ENCODE results near the gene CLDN5. TPM values are rescaled to one million over a fixed set of nuclear protein-coding genes. Genes with fewer than 3 reads are reported as not detected.

CLDN5 gene
- total RNA-seq, 1 experiment from 2014 or later, result 0.47 TPM

DNA sequence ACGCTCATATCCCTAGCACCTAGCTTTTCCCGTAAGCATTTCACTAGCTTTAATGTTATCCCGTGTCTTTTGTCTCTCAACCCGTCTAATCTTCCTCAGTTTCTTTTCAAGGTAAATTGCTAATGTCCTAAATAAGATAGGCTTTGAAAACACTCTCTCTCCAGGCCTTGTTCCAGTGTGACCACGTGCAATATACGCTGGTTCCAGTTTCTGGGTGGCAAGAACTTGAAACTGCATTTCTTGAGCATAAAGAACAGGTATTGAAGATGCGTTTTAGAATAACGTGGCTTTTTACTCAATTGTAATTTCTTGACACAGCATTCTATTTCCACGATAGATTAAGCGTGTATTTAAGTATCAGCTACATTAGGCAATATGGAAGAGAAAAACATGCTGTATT is 43.4 kb downstream of the CLDN5 start:
- Histone ChIP-seq H4K20me1 (ENCODE audit: low read length) (peaks cover 21% of the 10 kb centered on the region), H3F3A (ENCODE audit: low read length, unreplicated experiment) (no peaks in the 10 kb centered on the region), H3K9me2 (replicated peaks; ENCODE audit: low read length) (no peaks in the 10 kb centered on the region), H3K4me1 (ENCODE audit: insufficient read depth, low read length) (peaks cover 11% of the 10 kb centered on the region), H3K9me3 (ENCODE audit: low read length) (no peaks in the 10 kb centered on the region), H3K4me2 (ENCODE audit: low read length) (peak overlapping the region; percentile 88), H3K4me3 (ENCODE audit: low read length) (peak overlapping the region; percentile 88), H3K9ac (ENCODE audit: low read length) (peak overlapping the region; percentile 97), H3K36me3 (ENCODE audit: low read depth, low read length) (peaks cover 19% of the 10 kb centered on the region; the same call in 1 of the 2 replicates), H2AFZ (ENCODE audit: low read length) (no peak overlapping the region), H3K27ac (ENCODE audit: low read length) (no peak overlapping the region), H3K79me2 (ENCODE audit: low read length) (peaks cover 56% of the 10 kb centered on the region), H3K27me3 (ENCODE audit: low read length) (no peaks in the 10 kb centered on the region)
- ATAC-seq, result no peak
- ChIA-PET POLR2A (ENCODE audit: unreplicated experiment) (no interaction called here), CTCF (interaction anchor here (1.6 kb wide), 1 partner anchor 149 kb away, joined by 6 read pairs; no protein-coding TSS in a partner anchor)
- intact Hi-C loops (cut with micrococcal nuclease), result no loop called here
- no peak for DNase-seq
- no TSS peak for BruUV-seq (replicated peaks)
- no peak for TF ChIP-seq EZH2 (IDR thresholded peaks at IDR 0.05; ENCODE audit: low read length, unreplicated experiment)
- TF ChIP-seq, protein P1, sequence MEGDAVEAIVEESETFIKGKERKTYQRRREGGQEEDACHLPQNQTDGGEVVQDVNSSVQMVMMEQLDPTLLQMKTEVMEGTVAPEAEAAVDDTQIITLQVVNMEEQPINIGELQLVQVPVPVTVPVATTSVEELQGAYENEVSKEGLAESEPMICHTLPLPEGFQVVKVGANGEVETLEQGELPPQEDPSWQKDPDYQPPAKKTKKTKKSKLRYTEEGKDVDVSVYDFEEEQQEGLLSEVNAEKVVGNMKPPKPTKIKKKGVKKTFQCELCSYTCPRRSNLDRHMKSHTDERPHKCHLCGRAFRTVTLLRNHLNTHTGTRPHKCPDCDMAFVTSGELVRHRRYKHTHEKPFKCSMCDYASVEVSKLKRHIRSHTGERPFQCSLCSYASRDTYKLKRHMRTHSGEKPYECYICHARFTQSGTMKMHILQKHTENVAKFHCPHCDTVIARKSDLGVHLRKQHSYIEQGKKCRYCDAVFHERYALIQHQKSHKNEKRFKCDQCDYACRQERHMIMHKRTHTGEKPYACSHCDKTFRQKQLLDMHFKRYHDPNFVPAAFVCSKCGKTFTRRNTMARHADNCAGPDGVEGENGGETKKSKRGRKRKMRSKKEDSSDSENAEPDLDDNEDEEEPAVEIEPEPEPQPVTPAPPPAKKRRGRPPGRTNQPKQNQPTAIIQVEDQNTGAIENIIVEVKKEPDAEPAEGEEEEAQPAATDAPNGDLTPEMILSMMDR (conservative IDR thresholded peaks at IDR 0.05; ENCODE audit: low read depth, low read length), result no peak
- TF ChIP-seq EZH2phosphoT487 (IDR thresholded peaks at IDR 0.05; ENCODE audit: borderline replicate concordance, low read length), result no peak

DNA sequence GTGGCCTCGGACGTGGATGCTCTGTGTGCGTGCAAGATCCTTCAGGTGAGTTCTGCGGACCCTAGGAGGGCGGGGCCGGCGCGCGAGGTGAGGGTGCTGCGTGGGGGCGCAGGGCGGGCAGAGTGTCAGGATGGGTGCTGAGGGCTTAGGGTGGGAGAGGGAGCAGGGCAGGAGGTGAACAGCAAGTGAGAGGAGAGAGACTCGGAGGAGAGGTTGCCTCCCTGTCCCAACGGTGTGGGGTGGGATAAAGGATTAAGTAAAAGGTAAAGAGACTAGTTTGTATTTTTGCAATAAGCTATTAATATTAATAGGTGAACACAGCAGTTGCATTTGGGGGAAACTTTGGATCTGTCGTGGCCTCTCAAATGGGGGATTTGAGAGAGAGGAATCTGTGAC is 44.0 kb downstream of the CLDN5 start:
- peak overlapping the region; percentile 74 for H2AFZ ChIP-seq (ENCODE audit: low read length)
- H3K4me3 ChIP-seq (ENCODE audit: low read length), result peak overlapping the region; percentile 88
- H3F3A ChIP-seq (ENCODE audit: low read length, unreplicated experiment), result no peaks in the 10 kb centered on the region
- H3K9me2 ChIP-seq (replicated peaks; ENCODE audit: low read length), result no peaks in the 10 kb centered on the region
- H3K9ac ChIP-seq (ENCODE audit: low read length), result peak overlapping the region; percentile 97
- peaks cover 21% of the 10 kb centered on the region for H3K36me3 ChIP-seq (ENCODE audit: low read depth, low read length)
- ATAC-seq (no peak), DNase-seq (no peak)
- TF ChIP-seq EZH2phosphoT487 (IDR thresholded peaks at IDR 0.05; ENCODE audit: borderline replicate concordance, low read length), result no peak
- TF ChIP-seq EZH2 (IDR thresholded peaks at IDR 0.05; ENCODE audit: low read length, unreplicated experiment), result no peak
- TF ChIP-seq, protein P1 (conservative IDR thresholded peaks at IDR 0.05; ENCODE audit: low read depth, low read length), result no peak
- intact Hi-C loops (cut with micrococcal nuclease), result no loop called here
- H4K20me1 ChIP-seq (ENCODE audit: low read length), result peaks cover 28% of the 10 kb centered on the region
- ChIA-PET POLR2A (ENCODE audit: unreplicated experiment) (no interaction called here), CTCF (interaction anchor here (1.6 kb wide), 1 partner anchor 149 kb away, joined by 6 read pairs; no protein-coding TSS in a partner anchor)
- H3K79me2 ChIP-seq (ENCODE audit: low read length), result peaks cover 62% of the 10 kb centered on the region
- no peaks in the 10 kb centered on the region for H3K27me3 ChIP-seq (ENCODE audit: low read length)
- H3K27ac ChIP-seq (ENCODE audit: low read length), result no peak overlapping the region
- H3K4me2 ChIP-seq (ENCODE audit: low read length), result peak overlapping the region; percentile 88
- BruUV-seq (replicated peaks), result no TSS peak
- no peaks in the 10 kb centered on the region for H3K9me3 ChIP-seq (ENCODE audit: low read length)
- peaks cover 11% of the 10 kb centered on the region for H3K4me1 ChIP-seq (ENCODE audit: insufficient read depth, low read length)

DNA sequence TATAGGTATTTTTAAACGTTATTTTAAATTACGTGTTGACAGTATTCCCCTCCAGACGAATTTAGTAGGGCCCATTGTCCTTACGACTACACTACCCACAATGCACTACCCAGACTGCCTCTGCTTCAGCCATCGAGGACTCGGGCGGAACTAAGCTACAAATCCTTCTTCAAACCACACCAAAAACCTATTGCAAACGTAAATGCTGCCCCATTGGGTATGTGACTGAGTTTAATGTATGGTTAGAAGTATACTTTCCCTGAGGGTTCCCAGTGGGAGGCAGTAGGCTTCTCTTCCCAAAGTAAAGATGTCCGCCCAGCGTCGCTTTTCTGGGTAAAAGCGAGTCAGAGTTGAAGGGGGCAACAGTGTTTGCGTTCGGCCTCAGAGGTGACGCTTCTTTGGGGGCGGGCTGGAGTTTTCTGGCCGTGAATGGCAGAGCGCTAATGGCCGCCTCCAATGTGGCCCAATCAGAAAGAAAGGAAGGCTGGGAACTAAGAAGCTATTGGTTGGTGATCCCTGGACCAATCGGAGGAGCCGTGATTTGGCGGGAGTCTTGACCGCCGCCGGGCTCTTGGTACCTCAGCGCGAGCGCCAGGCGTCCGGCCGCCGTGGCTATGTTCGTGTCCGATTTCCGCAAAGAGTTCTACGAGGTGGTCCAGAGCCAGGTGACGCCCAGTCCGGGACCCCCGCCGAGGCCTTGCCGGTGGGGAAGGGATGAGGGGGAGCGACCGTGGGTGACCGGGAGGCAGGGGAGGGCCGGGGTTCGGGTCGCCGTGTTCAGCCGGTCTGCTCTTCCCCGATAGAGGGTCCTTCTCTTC is 44.6 kb downstream of the CLDN5 start, which contains the start of gene CDC45:
TSS of gene CDC45 (plus strand) at position 566 of the 818 bp plus-strand sequence. CDS start at position 615, 49 bp downstream.
- Histone ChIP-seq H3K9me2 (replicated peaks; ENCODE audit: low read length) (no peaks in the 10 kb centered on the region), H3K4me3 (ENCODE audit: low read length) (peak within 1 kb of the TSS; percentile 88), H3K9me3 (ENCODE audit: low read length) (no peaks in the 10 kb centered on the region), H3K4me1 (ENCODE audit: insufficient read depth, low read length) (peaks cover 11% of the 10 kb centered on the region), H3K27me3 (ENCODE audit: low read length) (no peaks in the 10 kb centered on the region), H3F3A (ENCODE audit: low read length, unreplicated experiment) (no peaks in the 10 kb centered on the region), H2AFZ (ENCODE audit: low read length) (peak within 1 kb of the TSS; percentile 96), H3K4me2 (ENCODE audit: low read length) (peak within 1 kb of the TSS; percentile 88), H3K79me2 (ENCODE audit: low read length) (peaks cover 68% of the 10 kb centered on the region), H4K20me1 (ENCODE audit: low read length) (peaks cover 29% of the 10 kb centered on the region), H3K9ac (ENCODE audit: low read length) (peak within 1 kb of the TSS; percentile 97), H3K27ac (ENCODE audit: low read length) (peak within 1 kb of the TSS; percentile 93), H3K36me3 (ENCODE audit: low read depth, low read length) (peaks cover 18% of the 10 kb centered on the region)
- TF ChIP-seq, protein P1 (conservative IDR thresholded peaks at IDR 0.05; ENCODE audit: low read depth, low read length), result no peak
- no peak for TF ChIP-seq EZH2phosphoT487 (IDR thresholded peaks at IDR 0.05; ENCODE audit: borderline replicate concordance, low read length)
- no peak for TF ChIP-seq EZH2 (IDR thresholded peaks at IDR 0.05; ENCODE audit: low read length, unreplicated experiment)
- intact Hi-C loops (cut with micrococcal nuclease), result loop anchor here (5.0 kb wide), 1 partner anchor 177 kb away; no protein-coding TSS in a partner anchor
- DNase-seq, result peak; percentile 93
- CTCF ChIA-PET, result interaction anchor here (1.6 kb wide), 1 partner anchor 150 kb away, joined by 6 read pairs; no protein-coding TSS in a partner anchor
- peak; percentile 89 for ATAC-seq
- POLR2A ChIA-PET (ENCODE audit: unreplicated experiment), result no interaction called here
- BruUV-seq (replicated peaks), result no TSS peak

Data from PC-3 (cell line).